Activated CD8-positive, alpha-beta memory T cell treated with anti-CD3 and anti-CD28 coated beads, Interleukin-2, amount 50 U/mL, for 48 hours (primary cell): ENCODE measurements around the gene CFL1.
A peak's percentile ranks its signal among the peaks of the same experiment; 100 is the strongest.

Experiments
- DNase-seq: peaks from one replicate; pipeline ENCODE4 v3.0.0-alpha.2; 2020

CFL1 gene

DNA sequence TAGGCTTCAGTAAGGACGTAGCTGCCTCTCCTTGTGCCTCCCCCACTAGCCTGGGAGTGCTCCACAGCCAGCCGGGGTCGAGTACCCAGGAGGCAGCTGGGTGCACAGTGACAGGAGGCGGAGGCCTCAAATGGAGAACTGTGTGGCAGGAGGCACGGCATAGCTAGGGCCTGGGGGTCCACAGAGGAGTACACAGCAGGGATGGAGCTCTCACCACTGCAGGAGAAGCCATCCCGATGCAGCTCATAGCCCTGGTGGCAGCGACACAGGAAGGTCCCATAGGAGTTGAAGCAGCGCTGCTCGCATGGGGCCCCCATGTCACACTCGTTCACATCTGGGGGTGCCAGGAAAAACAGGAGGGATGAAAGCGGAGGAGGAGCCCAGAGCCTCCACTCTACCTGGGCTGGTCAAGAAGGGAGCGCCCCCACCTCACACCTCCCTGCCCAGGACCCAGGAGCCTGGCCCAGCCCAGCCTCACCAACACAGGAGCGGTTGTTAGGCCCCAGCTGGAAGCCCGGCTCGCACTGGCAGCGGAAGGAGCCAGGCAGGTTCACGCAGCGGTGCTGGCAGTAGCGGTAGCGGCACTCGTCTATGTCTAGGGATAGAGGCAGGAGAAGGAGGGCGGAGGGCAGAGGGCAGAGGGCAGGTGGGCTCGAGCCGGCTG is 11.8 kb upstream of the CFL1 start:
- DNase-seq, result no peak

DNA sequence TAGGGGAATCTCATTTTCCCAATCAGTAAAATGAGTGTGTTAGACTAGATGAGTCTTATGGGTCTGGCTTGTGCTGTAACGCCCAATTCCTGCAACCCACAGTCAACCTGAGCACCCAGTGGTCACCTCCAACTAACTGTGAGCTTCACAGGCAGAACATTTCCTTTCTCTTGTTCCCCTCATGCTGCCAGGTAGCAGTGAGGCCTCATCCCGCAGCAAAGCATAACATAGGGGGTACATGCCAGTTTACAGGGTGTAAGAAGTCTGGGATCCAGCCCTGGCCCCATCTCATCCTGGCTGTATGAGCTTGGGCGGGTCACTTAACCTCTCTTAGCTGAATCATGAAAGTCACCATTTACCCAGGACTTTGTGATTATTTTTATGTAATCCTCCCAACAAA is 10.9 kb upstream of the CFL1 start:
- no peak for DNase-seq

DNA sequence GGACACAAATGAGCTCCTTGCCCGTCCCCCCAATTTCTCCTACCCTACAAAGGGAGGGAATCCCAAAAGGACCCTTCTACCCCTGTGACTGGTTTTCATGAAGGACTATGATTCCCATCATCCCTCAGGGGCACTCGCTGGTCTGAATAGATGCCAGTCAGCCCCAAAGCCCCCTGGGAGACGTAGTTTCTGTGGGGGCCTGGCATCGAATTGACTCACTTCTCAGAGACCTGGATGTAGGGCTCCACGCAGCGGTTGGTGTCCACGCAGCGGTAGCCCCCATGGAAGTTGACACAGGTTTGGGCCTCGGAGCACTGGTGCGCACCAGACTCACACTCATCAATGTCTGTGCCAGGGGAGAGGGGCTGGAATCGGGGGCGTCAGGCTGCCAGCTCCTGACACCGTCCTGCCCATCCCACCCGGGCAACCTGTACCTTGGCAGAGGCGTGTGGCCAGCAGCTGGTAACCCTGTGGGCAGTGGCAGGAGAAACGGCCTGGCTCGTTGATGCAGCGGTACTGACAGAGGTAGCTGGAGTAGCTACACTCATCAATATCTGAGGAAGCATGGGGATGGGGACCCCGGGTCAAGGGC is 10.2 kb upstream of the CFL1 start:
- no peak for DNase-seq

DNA sequence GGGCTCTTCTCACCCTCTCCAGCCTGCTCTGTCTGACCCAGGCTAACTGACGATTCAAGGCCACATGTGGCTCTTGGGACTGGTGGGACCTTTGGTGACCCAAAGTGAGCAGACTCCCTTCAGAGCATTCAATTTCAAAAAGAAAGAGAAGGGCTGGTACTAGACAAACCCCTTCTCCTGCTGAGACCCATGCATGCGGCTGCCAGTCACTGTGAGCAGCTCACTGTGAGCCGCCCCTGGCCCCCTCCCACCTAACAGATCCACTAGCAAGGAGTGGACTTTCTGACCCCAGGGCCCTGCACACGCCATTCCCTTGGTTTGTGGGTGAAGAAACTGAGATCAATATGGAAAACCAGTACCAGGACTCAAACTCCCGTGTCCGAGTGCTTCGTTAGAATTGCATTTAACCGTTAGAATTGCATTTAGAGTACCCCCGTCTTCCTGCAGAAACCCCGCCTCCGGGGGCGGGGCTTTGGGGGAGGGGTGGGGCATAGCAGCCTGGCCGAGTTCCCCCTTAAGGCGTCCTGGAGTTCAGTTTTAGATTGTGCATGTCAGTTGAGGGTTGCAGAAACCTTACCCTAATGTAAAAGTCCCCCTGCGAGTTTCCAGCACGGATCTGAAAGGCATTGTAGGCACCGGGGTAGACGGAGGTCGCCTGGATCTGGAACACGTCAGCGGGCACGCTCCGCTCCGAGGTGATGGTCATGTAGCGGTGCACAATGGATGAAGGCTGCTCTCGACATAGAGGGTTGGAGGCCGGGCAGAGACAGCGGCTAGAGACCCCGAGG is 9.5 kb upstream of the CFL1 start:
- DNase-seq, result no peak

DNA sequence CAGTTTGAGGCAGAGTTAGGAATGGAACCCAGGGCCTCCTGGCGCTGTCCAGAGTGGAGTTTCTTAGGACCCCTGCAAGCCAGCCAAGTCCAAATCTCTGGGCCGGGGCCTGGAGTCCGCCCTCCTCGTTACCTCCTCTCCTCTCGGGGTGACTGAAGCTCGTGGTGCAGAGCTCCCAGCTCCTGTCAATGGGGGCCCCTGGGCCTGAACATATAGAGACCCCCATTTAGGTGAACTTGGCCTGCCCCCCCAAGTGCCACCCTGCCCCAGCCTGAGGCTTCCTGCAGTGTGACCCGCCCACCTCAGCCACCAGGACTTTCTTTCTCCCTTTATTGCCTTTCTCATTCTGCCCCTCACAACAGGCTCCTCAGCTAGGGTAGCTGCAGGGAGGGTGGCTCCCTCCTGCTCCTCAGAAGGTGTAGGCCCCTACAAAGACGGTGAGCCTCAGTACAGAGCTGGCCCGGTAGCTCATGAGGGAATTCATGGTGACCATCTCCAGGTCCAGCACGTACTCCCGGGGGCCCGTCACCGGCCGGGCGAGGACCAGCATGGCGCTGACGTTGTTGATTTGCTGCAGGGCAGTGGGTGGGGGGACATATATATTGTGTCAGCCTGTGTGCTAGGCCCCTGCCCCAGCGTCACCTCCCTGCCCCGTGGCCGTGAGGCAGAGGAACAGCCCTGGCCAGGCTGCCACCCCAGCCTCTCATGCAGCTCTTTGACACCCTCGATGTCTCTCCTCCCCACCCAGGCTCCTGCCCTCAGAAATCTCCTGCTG is 8.7 kb upstream of the CFL1 start:
- no peak for DNase-seq

DNA sequence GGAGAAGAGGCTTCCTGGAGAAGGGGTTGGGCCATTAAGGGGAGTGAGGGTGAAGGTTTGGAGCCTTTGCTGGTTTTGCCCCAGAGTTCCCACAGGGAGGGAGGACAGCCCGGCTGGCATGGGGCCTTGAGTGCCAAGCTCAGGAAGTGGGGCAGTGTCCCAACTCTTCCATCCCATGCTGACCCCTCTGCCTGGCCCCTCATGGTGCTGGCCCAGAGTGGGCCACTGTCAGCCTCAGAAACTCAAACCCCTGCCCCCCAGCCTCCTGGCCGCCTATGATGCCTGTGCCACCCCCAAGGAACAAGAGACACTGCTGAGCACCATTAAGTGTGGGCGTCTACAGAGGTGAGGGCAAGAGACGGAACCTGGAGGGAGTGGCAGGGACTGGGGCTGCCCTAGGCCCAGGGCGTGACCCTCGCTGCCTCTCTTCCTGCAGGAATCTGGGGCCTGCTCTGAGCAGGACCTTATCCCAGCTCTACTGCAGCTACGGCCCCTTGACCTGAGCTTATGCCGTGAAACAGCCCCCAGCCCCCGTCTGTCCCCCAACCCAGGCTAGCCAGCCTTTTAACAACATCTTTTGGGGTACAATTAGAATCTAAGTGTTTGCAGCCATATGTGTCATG is 7.7 kb upstream of the CFL1 start:
- no peak for DNase-seq

DNA sequence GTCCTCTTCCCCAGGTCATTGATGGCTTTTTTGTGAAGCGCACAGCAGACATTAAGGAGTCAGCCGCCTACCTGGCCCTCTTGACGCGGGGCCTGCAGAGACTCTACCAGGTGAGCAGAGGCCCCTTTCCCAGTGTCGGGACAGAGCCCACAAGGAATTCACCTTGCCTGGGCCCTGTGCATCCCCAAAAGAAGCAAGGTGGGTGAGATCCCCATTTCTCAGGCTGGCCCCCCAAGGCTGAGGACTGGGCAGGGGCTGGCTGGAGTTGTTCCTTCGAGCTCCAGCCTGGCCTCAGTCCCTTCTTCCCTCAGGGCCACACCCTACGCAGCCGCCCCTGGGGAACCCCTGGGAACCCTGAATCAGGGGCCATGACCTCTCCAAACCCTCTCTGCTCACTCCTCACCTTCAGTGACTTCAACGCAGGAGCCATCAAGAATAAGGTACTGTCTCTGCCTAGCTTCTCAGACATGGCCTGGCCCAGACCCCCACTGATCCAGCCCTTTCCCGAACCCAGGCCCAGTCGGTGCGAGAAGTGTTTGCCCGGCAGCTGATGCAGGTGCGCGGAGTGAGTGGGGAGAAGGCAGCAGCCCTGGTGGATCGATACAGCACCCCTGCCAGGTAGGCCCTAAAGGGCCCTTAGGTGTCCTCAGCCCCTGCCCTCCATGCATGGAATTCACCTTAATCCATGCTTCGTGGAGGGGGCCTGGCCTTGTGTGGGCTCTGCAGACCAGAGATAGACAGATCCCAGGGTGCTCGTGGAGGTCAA is 6.9 kb upstream of the CFL1 start:
- DNase-seq, result no peak

DNA sequence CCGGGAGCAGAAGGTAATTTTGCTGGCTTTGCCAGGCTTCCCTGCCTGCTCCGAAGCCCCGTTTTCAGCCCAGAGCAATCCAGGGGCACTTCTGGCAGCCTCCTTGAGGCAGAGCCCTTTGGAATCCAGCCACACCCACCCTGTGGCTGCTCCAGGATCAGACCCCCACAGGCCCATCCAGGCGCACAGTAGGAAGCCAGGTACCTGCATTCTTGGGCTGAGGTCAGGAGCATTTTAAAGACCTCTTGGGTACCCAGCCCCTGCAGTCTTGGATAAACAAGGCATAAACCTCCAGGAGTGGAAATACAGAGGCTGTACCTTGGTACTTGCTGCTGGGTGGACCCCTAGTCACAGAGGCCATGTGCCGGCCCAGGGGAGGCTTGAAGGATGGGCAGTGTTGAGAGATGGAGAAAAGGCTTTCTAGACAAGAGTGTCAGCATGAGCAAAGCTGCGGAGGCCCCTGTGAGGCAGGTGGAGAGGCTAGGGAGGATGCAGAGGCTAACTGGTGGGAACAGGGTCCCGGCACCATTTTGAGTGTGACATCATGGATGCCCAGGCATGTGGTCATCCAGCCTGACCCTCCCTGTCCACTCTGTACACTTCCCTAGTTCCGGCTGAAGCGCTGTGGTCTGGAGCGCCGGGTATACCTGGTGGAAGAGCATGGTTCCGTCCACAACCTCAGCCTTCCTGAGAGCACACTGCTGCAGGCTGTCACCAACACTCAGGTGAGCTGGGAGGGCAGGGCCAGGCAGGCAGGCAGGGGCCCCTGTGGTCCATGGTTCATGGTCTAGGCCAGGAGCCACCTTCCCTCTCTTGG is 6.1 kb upstream of the CFL1 start:
- no peak for DNase-seq

DNA sequence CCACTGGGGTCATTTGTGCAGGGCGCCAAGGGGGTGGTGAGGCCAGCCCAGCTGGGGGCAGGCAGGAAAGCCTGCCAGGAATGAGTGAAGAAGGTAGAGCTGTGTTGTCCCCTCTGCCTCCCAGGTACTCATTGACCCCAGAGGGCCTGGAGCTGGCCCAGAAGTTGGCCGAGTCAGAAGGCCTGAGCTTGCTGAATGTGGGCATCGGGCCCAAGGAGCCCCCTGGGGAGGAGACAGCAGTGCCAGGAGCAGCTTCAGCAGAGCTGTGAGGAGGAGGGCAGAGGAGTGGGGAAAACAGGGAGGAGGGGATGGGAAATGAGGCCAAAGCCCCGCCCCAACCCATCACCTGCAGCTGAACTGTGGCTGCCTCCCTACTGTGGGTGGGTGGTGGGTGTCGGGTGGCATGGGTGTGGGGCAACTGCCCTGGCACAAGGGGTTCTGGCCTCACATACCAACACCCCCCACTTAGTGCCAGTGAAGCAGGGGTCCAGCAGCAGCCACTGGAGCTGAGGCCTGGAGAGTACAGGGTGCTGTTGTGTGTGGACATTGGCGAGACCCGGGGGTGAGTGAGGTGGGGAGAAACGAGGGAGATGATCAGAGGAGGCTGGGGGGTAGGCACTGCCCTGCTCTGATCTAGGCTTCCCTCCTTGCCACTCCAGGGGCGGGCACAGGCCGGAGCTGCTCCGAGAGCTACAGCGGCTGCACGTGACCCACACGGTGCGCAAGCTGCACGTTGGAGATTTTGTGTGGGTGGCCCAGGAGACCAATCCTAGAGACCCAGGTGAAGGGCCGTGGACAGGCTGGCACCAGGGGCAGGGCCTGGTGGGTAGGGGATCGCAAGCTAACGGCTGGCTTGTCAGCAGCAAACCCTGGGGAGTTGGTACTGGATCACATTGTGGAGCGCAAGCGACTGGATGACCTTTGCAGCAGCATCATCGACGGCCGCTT is 5.2 kb upstream of the CFL1 start:
- peak; percentile 49 for DNase-seq

DNA sequence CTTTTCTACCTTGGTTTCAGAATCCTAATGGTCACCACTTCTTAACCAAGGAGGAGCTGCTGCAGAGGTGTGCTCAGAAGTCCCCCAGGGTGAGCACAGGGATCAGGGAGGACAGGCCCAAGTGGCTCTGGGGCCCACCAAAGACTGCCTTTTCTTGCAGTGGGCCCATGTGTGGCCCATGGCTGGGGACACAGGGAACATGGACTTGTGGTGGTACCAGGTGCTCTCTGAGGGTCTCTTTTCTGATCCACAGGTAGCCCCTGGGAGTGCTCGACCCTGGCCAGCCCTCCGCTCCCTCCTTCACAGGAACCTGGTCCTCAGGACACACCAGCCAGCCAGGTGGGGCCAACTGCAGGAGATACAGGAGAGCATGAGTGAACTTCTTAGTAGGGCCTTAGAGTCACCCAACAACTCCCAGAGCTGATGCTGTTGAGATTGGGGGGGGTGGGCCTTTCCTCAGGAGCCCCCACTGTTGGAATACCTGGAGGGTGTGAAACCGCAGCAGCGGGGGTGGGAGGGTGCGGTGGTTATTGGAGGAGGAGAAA is 4.3 kb upstream of the CFL1 start:
- peak; percentile 50 for DNase-seq

DNA sequence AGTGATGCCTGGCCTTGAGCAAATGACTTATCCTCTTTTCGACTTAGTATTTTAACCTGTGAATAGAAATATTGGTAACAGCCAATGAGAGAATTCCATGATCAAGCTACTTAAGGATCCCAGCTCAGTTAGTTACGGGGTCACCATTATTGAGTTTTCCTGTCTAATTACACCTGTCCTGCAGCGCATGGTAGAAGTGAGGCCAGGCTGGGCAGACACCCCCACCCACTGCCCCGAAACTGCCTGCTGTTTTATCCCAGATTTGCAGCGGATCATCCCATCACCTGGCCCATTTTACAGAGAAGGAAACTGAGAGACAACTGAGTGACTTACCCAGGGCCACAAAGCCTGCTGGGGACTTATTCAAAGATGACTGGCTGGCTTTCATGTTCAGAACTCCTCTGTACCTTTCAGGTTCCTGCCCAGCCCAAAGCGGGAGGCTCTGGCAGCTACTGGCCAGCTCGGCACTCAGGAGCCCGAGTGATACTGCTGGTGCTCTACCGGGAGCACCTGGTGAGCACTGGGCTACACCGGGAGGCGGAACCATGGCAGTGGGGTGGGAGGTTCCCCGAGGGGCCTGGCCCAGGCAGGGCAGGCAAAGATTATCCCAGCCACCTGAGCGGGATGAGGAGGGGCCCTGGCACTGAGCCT is 3.7 kb upstream of the CFL1 start:
- DNase-seq, result peak; percentile 52

DNA sequence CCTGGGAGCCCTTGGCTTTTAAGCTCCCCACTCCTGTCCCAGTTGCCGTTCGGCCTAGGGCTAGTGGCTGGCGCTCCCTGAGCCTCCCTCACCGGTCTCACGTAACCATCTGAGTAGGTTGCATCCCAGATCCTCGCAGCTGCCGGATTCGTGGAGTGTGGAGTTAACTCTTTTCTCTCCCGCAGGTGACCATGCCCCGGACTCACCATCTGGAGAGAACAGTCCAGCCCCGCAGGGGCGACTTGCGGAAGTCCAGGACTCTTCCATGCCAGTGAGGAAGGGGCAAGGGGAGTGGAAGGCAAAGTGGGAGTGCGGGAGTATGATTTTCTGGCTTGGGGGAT is 3.2 kb upstream of the CFL1 start:
- no peak for DNase-seq

DNA sequence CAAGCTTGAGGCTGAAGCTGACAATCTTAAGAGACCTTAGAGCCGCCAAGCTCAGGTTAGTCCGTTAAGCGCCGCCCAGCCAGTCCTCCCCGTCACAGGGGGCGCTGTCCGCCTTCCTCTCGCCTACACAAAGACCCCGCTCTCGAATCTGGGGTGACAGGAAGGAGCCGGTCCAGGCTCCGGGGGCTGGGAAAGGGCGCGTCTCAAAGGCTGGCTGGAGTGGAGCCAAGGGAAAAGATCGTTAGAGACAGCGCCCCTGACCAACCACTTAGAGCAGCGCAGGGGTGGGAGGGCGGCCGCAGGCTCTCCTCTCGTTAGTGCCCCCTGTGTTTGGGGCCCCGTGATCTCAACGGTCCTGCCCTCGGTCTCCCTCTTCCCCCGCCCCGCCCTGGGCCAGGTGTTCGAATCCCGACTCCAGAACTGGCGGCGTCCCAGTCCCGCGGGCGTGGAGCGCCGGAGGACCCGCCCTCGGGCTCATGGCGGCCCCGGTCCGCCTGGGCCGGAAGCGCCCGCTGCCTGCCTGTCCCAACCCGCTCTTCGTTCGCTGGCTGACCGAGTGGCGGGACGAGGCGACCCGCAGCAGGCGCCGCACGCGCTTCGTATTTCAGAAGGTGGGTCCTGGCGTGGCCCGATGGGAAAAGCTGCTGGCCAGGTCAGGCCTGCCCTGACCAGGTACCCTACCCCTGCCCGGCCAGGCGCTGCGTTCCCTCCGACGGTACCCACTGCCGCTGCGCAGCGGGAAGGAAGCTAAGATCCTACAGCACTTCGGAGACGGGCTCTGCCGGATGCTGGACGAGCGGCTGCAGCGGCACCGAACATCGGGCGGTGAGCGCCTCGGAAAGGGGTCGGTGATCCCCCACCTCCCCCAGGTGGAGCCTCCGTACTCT is 2.5 kb upstream of the CFL1 start, which contains the start of gene MUS81:
TSS of gene MUS81 (plus strand) at position 156 of the 887 bp plus-strand sequence. CDS start at position 477, 321 bp downstream.
- peak; percentile 98 for DNase-seq

DNA sequence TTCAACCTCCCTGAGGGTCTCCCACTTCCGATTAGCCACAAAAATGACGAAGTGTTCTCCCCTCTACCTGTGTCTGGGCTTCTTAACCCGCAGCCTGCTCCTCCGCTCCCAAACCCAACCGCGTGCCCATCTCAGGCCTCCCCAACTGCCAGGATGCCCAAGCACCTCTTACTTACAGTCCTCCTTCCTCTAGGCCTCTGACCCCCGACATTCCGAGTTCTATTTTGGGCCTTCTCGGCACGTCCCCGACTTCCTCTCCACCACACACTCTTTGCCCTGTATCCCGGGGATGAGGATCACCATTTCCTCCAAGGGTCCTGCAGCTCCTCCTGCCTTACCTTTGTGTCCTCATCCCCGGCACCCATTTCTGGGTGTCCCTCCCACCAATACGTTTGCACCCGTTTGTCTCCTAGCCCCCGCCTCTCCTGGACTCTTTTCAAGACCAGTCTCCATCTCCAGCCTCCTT is 1.9 kb upstream of the CFL1 start:
- peak; percentile 81 for DNase-seq

DNA sequence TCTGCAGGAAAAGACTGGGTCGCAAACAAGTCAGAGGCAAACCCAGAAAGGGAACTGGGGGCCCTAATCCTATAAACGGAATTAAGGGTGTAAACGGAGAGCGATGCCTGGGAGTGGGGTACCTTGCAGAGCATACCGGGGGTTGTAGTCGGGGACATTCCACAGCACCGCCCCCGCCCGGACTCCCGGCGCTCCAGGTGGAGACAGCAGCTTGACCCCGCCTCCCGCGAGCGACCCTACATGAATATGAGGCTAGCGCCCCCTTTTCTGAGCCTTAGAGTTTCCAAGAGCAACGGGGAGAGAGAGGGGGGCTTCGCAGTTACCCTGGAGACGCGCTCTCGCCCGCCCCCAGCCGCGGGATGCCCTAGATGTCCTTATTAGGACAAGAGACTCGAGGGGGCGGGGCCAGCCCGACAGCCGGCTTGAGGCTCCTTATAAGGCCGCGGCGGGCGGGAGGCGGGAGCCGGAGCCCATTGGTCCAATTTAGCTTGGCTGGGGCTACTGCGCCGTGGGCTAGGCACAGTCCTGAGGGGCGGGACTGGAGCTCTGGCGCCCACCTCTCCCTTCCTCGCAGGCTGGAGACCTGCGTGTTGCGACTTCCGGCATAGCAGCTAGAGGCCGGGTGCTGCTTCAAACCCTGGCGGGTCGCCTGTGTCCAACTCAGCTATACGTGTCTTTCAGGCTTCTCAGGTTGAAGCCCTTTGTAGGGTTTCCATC is 1.3 kb upstream of the CFL1 start:
- DNase-seq, result peak; percentile 98

DNA sequence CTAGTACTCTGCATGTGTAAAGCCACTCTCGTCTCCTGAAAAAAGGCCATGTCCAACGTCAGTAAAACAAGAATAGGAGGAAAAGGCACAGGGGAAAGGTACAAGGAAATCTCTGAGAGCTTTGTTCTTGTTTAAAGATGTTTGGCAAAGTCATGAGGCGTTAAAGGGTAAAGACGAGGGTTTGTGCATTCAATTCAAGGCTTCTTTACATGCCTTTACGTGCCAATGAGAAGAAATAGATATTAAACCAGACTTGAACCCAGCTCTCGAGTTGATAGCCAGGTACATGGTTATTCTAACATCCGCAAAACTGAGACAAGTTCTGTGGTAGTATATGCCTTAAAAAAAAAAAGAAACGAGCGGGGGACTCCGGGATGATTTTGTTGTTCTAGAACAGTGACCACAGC is 704 bp upstream of the CFL1 start:
- no peak for DNase-seq

DNA sequence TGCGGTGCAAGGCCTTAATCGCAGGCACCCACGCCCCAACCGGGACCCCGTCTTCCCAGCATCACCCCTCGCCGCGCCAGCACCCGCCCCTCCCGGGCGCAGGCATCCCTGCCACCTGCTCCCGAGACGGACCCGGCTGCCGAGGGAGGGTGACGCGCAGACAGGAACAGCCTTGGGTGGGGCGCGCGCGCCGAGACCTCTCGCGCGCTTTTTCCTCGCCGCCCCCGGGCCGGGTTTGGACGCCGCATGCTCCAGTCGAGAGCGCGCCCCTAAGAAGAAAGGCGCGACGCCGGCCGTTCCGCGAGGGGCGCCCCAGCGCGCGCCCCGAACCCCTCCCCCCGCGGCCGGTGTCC is 504 bp downstream of the CFL1 start:
- DNase-seq, result peak; percentile 85
